Ovary (tissue), 3 donors: ENCODE measurements around the gene ATG2A.

Source experiments
- POLR2A ChIP-seq: fragments of 450-650 bp; IDR thresholded peaks from one replicate; pipeline ENCODE4 v1.6.1; 2017; ENCODE audit warnings: antibody characterized with exemption, mild to moderate bottlenecking, moderate library complexity
- TF ChIP-seq, protein P1 (sequence below), 3 donors: fragments of 450-650 bp in 2 of 3; fragments of 200-600 bp in 1 of 3; IDR thresholded peaks; one replicate each; pipeline versions ENCODE4 v1.5.1 to v1.8.0; 2016 to 2022; ENCODE audit warnings: antibody characterized with exemption in 3 of 3, mild to moderate bottlenecking in 1 of 3
- donor health status: DM: no; HTN: no; CAD: no.

- TF ChIP-seq, protein P1, sequence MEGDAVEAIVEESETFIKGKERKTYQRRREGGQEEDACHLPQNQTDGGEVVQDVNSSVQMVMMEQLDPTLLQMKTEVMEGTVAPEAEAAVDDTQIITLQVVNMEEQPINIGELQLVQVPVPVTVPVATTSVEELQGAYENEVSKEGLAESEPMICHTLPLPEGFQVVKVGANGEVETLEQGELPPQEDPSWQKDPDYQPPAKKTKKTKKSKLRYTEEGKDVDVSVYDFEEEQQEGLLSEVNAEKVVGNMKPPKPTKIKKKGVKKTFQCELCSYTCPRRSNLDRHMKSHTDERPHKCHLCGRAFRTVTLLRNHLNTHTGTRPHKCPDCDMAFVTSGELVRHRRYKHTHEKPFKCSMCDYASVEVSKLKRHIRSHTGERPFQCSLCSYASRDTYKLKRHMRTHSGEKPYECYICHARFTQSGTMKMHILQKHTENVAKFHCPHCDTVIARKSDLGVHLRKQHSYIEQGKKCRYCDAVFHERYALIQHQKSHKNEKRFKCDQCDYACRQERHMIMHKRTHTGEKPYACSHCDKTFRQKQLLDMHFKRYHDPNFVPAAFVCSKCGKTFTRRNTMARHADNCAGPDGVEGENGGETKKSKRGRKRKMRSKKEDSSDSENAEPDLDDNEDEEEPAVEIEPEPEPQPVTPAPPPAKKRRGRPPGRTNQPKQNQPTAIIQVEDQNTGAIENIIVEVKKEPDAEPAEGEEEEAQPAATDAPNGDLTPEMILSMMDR (IDR thresholded peaks at IDR 0.05), result no peak
- peak; percentile 11 for TF ChIP-seq POLR2A
These were observed 802 bp downstream of the ATG2A start for GRCh38 chr11:64916040-64916774.
